Esophagus squamous epithelium (tissue), 4 donors: ENCODE results near the gene GALNT14.

ENCODE experiments used
- POLR2A ChIP-seq, 4 donors: fragments of 450-650 bp; IDR thresholded peaks; one replicate each; pipeline ENCODE4 v1.6.1; 2017; ENCODE audit warnings: antibody characterized with exemption in 4 of 4, mild to moderate bottlenecking in 4 of 4, moderate library complexity in 3 of 4
- TF ChIP-seq, protein P1 (sequence below), 6 experiments: fragments of 450-650 bp in 4 of 6; fragments of 200-600 bp in 2 of 6; sonication (generic) in 2 of 6; IDR thresholded peaks; one replicate each; pipeline ENCODE4 v1.5.1; 2016 to 2019; ENCODE audit warnings: antibody characterized with exemption in 6 of 6, mild to moderate bottlenecking in 4 of 6, moderate library complexity in 4 of 6

DNA sequence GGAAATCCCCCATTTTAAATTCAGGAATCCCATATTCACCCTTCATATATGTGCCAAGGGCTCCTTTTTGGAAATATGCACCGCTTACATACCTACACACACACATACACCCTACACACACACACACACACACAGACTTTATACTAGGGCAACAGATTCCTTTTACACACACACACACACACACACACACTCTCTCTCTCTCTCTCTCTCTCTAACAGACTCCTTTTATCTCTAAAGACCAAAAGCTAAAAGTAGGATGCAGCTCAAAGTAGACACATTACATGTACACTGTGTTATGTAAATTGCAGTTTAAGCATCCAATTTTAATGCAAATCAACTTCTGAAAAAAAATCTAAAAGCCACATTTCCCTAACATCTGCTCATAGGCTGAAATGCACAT is 200.0 kb downstream of the GALNT14 start:
- TF ChIP-seq, protein P1, sequence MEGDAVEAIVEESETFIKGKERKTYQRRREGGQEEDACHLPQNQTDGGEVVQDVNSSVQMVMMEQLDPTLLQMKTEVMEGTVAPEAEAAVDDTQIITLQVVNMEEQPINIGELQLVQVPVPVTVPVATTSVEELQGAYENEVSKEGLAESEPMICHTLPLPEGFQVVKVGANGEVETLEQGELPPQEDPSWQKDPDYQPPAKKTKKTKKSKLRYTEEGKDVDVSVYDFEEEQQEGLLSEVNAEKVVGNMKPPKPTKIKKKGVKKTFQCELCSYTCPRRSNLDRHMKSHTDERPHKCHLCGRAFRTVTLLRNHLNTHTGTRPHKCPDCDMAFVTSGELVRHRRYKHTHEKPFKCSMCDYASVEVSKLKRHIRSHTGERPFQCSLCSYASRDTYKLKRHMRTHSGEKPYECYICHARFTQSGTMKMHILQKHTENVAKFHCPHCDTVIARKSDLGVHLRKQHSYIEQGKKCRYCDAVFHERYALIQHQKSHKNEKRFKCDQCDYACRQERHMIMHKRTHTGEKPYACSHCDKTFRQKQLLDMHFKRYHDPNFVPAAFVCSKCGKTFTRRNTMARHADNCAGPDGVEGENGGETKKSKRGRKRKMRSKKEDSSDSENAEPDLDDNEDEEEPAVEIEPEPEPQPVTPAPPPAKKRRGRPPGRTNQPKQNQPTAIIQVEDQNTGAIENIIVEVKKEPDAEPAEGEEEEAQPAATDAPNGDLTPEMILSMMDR (IDR thresholded peaks at IDR 0.05): no peak
- TF ChIP-seq POLR2A (IDR thresholded peaks at IDR 0.05): no peak
